GM23338 (cell line): ENCODE data around the gene ZNF236. TPM values are rescaled to one million over a fixed set of nuclear protein-coding genes. Genes with fewer than 3 reads are reported as not detected.

Source experiments
- ATAC-seq: fragments of 200-7000 bp; cut with Tn5 transposase; 3 replicates; pipeline ENCODE4 v1.9.1; 2020
- DNase-seq: peaks from one replicate; pipeline ENCODE4 v3.0.0-alpha.2; 2015; ENCODE audit warnings: low spot score
- H2AFZ ChIP-seq: fragments of 200-600 bp; sonication (generic); 2 replicates; pipeline ENCODE4 v1.8.0; 2016; ENCODE audit warnings: antibody characterized with exemption, mild to moderate bottlenecking, moderate library complexity
- H3F3A ChIP-seq: fragments of 200-600 bp; sonication (generic); replicated peaks from 2 replicates; pipeline ENCODE4 v1.8.0; 2017; ENCODE audit warnings: antibody characterized with exemption, mixed run types, low read depth
- H3K27ac ChIP-seq: fragments of 200-600 bp; sonication (generic); 2 replicates; pipeline ENCODE4 v1.6.1; 2016; ENCODE audit warnings: low read depth
- H3K27me3 ChIP-seq: fragments of 200-600 bp; sonication (generic); 2 replicates; pipeline ENCODE4 v1.8.0; 2016; ENCODE audit warnings: mild to moderate bottlenecking, mixed run types, moderate library complexity; ENCODE audit not compliant: insufficient read depth
- H3K36me3 ChIP-seq: fragments of 200-600 bp; sonication (generic); 2 replicates; pipeline ENCODE4 v1.8.0; 2016; ENCODE audit warnings: mild to moderate bottlenecking; ENCODE audit not compliant: insufficient read depth
- H3K4me1 ChIP-seq: fragments of 200-600 bp; sonication (generic); 2 replicates; pipeline ENCODE4 v1.8.0; 2016; ENCODE audit warnings: mild to moderate bottlenecking, moderate library complexity; ENCODE audit not compliant: insufficient read depth
- H3K4me2 ChIP-seq: fragments of 200-600 bp; sonication (generic); 2 replicates; pipeline ENCODE4 v1.7.1; 2017; ENCODE audit warnings: mixed run types
- H3K4me3 ChIP-seq: fragments of 200-600 bp; sonication (generic); 2 replicates; pipeline ENCODE4 v1.6.1; 2016; ENCODE audit warnings: mixed run types
- H3K79me2 ChIP-seq: fragments of 200-600 bp; sonication (generic); replicated peaks from 2 replicates; pipeline ENCODE4 v1.8.0; 2017; ENCODE audit warnings: mild to moderate bottlenecking; ENCODE audit not compliant: insufficient read depth
- H3K9me2 ChIP-seq: fragments of 200-600 bp; sonication (generic); 2 replicates; pipeline ENCODE4 v1.8.0; 2017; ENCODE audit not compliant: insufficient read depth
- H4K20me1 ChIP-seq: fragments of 200-600 bp; sonication (generic); replicated peaks from 2 replicates; pipeline ENCODE4 v1.8.0; 2017; ENCODE audit warnings: mild to moderate bottlenecking; ENCODE audit not compliant: insufficient read depth
- H3K27ac Mint-ChIP-seq: 2 replicates; pipeline ENCODE4 v1.8.0; 2020; ENCODE audit warnings: inconsistent platforms, mild to moderate bottlenecking, moderate library complexity, mixed read lengths
- H3K27me3 Mint-ChIP-seq: 3 replicates; pipeline ENCODE4 v1.8.0; 2022; ENCODE audit warnings: low read depth, mild to moderate bottlenecking, moderate library complexity, mixed read lengths, inconsistent platforms; ENCODE audit not compliant: insufficient read depth, poor library complexity
- H3K36me3 Mint-ChIP-seq: 3 replicates; pipeline ENCODE4 v1.8.0; 2021; ENCODE audit warnings: low read depth, mild to moderate bottlenecking, inconsistent platforms, moderate library complexity, mixed read lengths
- H3K4me1 Mint-ChIP-seq: 3 replicates; pipeline ENCODE4 v1.8.0; 2020; ENCODE audit warnings: mild to moderate bottlenecking, inconsistent platforms, mixed read lengths
- H3K4me3 Mint-ChIP-seq: 3 replicates; pipeline ENCODE4 v1.8.0; 2021; ENCODE audit warnings: moderate library complexity, mild to moderate bottlenecking, inconsistent platforms, mixed read lengths
- H3K9me3 Mint-ChIP-seq: 3 replicates; pipeline ENCODE4 v1.8.0; 2020; ENCODE audit warnings: moderate library complexity, mild to moderate bottlenecking, inconsistent platforms, mixed read lengths
- CREB1 ChIP-seq: fragments of 250-450 bp; sonication (Bioruptor Pico); IDR thresholded peaks from 2 replicates; pipeline ENCODE4 v1.5.0; 2020; ENCODE audit warnings: low read depth, mild to moderate bottlenecking, moderate library complexity
- ETS1 ChIP-seq: IDR thresholded peaks from 2 replicates; pipeline ENCODE4 v1.6.1; 2016; ENCODE audit warnings: antibody characterized with exemption
- EZH2 ChIP-seq: fragments of 200-600 bp; sonication (generic); IDR thresholded peaks from one replicate; pipeline ENCODE4 v1.8.0; 2017; ENCODE audit warnings: antibody characterized with exemption, mild to moderate bottlenecking, low read depth; ENCODE audit not compliant: unreplicated experiment
- EZH2phosphoT487 ChIP-seq: fragments of 200-600 bp; sonication (generic); IDR thresholded peaks from one replicate; pipeline ENCODE4 v1.8.1; 2018; ENCODE audit warnings: antibody characterized with exemption; ENCODE audit not compliant: unreplicated experiment
- JUNB ChIP-seq: IDR thresholded peaks from one replicate; pipeline ENCODE4 v1.6.1; 2016; ENCODE audit warnings: antibody characterized with exemption; ENCODE audit not compliant: unreplicated experiment
- NANOG ChIP-seq: IDR thresholded peaks from 2 replicates; pipeline ENCODE4 v1.6.1; 2016; ENCODE audit warnings: antibody characterized with exemption, borderline replicate concordance
- POLR2AphosphoS5 ChIP-seq: IDR thresholded peaks from 2 replicates; pipeline ENCODE4 v1.6.1; 2016; ENCODE audit warnings: antibody characterized with exemption, low read depth
- ZNF114 ChIP-seq: fragments of 250-450 bp; sonication (Bioruptor Pico); IDR thresholded peaks from 2 replicates; pipeline ENCODE4 v1.5.0; 2020; ENCODE audit warnings: mild to moderate bottlenecking, moderate library complexity
- ZNF331 ChIP-seq: fragments of 250-450 bp; sonication (Bioruptor Pico); IDR thresholded peaks from 2 replicates; pipeline ENCODE4 v1.5.0; 2020; ENCODE audit warnings: low read depth, mild to moderate bottlenecking, moderate library complexity
- polyA plus RNA-seq: library from polyadenylated mRNA; unstranded; fragments of >200 nt; fragmentation: Nextera tagmentation; extraction: Ambion mirVana; gene quantifications from 2 replicates; pipeline ENCODE4 v1.2.1, GENCODE V29; 2016
- total RNA-seq: library from RNA; depleted of rRNA; stranded (reverse); fragments of >200 nt; shearing (Covaris generic); gene quantifications from 2 replicates; pipeline ENCODE4 v1.2.3, GENCODE V29; 2014
- TF ChIP-seq, protein P1 (sequence below): fragments of 250-450 bp; sonication (Bioruptor Pico); IDR thresholded peaks from 2 replicates; pipeline ENCODE4 v1.5.0; 2020; ENCODE audit warnings: mild to moderate bottlenecking, moderate library complexity
- TF ChIP-seq, protein P2 (sequence below): IDR thresholded peaks from one replicate; pipeline ENCODE4 v1.6.1; 2018; ENCODE audit warnings: antibody characterized with exemption; ENCODE audit not compliant: unreplicated experiment

ZNF236 gene
- total and polyA plus RNA-seq, 2 experiments from 2014 or later: 8.9 to 16.3 TPM

DNA sequence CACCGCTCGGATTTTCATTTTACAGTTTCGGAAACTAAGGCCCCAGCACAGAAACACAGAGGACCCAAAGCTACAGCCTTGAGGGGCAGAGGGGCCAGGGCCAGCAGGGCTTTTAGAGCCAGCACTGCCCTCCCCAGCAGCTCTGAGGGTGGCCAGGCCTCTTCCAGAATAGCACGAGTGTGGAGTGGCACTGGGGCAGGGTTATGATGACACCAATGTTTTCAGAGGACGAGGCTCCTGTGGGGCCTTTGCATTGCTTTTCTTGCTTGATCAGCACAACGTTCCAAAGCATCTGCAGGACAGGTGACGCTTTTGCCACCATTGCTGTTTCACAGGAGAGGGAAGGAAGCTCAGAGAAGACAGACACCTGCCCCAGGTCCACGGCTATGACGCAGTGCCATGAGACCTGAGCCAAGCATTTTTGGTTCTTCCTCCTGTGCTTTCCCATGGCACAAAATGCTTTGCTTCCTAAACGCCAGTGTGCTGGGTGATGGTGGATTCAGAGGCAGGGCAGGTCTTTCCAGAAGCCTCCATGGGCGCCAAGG lies 183.4 kb downstream of the ZNF236 start:
- H3K36me3 Mint-ChIP-seq: no peaks in the 10 kb centered on the region
- no peaks in the 10 kb centered on the region for H4K20me1 ChIP-seq
- TF ChIP-seq EZH2 (no peak), ZNF331 (CRISPR knock-in tag) (no peak), CREB1 (no peak), NANOG (no peak), ETS1 (no peak), EZH2phosphoT487 (no peak), POLR2AphosphoS5 (no peak), ZNF114 (CRISPR knock-in tag) (no peak), JUNB (no peak)
- TF ChIP-seq, protein P1, sequence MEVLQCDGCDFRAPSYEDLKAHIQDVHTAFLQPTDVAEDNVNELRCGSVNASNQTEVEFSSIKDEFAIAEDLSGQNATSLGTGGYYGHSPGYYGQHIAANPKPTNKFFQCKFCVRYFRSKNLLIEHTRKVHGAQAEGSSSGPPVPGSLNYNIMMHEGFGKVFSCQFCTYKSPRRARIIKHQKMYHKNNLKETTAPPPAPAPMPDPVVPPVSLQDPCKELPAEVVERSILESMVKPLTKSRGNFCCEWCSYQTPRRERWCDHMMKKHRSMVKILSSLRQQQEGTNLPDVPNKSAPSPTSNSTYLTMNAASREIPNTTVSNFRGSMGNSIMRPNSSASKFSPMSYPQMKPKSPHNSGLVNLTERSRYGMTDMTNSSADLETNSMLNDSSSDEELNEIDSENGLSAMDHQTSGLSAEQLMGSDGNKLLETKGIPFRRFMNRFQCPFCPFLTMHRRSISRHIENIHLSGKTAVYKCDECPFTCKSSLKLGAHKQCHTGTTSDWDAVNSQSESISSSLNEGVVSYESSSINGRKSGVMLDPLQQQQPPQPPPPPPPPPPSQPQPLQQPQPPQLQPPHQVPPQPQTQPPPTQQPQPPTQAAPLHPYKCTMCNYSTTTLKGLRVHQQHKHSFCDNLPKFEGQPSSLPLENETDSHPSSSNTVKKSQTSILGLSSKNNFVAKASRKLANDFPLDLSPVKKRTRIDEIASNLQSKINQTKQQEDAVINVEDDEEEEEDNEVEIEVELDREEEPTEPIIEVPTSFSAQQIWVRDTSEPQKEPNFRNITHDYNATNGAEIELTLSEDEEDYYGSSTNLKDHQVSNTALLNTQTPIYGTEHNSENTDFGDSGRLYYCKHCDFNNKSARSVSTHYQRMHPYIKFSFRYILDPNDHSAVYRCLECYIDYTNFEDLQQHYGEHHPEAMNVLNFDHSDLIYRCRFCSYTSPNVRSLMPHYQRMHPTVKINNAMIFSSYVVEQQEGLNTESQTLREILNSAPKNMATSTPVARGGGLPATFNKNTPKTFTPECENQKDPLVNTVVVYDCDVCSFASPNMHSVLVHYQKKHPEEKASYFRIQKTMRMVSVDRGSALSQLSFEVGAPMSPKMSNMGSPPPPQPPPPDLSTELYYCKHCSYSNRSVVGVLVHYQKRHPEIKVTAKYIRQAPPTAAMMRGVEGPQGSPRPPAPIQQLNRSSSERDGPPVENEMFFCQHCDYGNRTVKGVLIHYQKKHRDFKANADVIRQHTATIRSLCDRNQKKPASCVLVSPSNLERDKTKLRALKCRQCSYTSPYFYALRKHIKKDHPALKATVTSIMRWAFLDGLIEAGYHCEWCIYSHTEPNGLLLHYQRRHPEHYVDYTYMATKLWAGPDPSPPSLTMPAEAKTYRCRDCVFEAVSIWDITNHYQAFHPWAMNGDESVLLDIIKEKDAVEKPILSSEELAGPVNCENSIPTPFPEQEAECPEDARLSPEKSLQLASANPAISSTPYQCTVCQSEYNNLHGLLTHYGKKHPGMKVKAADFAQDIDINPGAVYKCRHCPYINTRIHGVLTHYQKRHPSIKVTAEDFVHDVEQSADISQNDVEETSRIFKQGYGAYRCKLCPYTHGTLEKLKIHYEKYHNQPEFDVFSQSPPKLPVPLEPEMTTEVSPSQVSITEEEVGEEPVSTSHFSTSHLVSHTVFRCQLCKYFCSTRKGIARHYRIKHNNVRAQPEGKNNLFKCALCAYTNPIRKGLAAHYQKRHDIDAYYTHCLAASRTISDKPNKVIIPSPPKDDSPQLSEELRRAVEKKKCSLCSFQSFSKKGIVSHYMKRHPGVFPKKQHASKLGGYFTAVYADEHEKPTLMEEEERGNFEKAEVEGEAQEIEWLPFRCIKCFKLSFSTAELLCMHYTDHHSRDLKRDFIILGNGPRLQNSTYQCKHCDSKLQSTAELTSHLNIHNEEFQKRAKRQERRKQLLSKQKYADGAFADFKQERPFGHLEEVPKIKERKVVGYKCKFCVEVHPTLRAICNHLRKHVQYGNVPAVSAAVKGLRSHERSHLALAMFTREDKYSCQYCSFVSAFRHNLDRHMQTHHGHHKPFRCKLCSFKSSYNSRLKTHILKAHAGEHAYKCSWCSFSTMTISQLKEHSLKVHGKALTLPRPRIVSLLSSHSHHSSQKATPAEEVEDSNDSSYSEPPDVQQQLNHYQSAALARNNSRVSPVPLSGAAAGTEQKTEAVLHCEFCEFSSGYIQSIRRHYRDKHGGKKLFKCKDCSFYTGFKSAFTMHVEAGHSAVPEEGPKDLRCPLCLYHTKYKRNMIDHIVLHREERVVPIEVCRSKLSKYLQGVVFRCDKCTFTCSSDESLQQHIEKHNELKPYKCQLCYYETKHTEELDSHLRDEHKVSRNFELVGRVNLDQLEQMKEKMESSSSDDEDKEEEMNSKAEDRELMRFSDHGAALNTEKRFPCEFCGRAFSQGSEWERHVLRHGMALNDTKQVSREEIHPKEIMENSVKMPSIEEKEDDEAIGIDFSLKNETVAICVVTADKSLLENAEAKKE (CRISPR knock-in tag): no peak
- TF ChIP-seq, protein P2, sequence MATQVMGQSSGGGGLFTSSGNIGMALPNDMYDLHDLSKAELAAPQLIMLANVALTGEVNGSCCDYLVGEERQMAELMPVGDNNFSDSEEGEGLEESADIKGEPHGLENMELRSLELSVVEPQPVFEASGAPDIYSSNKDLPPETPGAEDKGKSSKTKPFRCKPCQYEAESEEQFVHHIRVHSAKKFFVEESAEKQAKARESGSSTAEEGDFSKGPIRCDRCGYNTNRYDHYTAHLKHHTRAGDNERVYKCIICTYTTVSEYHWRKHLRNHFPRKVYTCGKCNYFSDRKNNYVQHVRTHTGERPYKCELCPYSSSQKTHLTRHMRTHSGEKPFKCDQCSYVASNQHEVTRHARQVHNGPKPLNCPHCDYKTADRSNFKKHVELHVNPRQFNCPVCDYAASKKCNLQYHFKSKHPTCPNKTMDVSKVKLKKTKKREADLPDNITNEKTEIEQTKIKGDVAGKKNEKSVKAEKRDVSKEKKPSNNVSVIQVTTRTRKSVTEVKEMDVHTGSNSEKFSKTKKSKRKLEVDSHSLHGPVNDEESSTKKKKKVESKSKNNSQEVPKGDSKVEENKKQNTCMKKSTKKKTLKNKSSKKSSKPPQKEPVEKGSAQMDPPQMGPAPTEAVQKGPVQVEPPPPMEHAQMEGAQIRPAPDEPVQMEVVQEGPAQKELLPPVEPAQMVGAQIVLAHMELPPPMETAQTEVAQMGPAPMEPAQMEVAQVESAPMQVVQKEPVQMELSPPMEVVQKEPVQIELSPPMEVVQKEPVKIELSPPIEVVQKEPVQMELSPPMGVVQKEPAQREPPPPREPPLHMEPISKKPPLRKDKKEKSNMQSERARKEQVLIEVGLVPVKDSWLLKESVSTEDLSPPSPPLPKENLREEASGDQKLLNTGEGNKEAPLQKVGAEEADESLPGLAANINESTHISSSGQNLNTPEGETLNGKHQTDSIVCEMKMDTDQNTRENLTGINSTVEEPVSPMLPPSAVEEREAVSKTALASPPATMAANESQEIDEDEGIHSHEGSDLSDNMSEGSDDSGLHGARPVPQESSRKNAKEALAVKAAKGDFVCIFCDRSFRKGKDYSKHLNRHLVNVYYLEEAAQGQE: no peak
- no peak overlapping the region for H2AFZ ChIP-seq
- peaks cover 17% of the 10 kb centered on the region for H3K4me1 ChIP-seq
- peaks cover 12% of the 10 kb centered on the region for H3K27me3 Mint-ChIP-seq
- H3K27ac Mint-ChIP-seq: no peak overlapping the region
- no peaks in the 10 kb centered on the region for H3K9me2 ChIP-seq
- H3K9me3 Mint-ChIP-seq: no peaks in the 10 kb centered on the region
- no peak overlapping the region for H3K4me3 ChIP-seq
- ATAC-seq: no peak
- no peaks in the 10 kb centered on the region for H3K79me2 ChIP-seq
- no peaks in the 10 kb centered on the region for H3K27me3 ChIP-seq
- peaks cover 35% of the 10 kb centered on the region for H3K4me1 Mint-ChIP-seq
- no peak overlapping the region for H3K27ac ChIP-seq
- DNase-seq: no peak
- no peak overlapping the region for H3K4me3 Mint-ChIP-seq
- no peaks in the 10 kb centered on the region for H3F3A ChIP-seq
- H3K36me3 ChIP-seq: no peaks in the 10 kb centered on the region
- no peak overlapping the region for H3K4me2 ChIP-seq
